Brain microvascular endothelial cell (primary cell): Measurements from ENCODE around the gene TCF3.

Source experiments
- DNase-seq: peaks from one replicate; pipeline ENCODE4 v3.0.0-alpha.2; 2020
- H3K27ac ChIP-seq: fragments of 250-450 bp; sonication (Bioruptor Pico); 2 replicates; pipeline ENCODE4 v1.5.1; 2020; ENCODE audit warnings: mild to moderate bottlenecking, moderate library complexity
- H3K27me3 ChIP-seq: fragments of 250-450 bp; sonication (Bioruptor Pico); replicated peaks from 2 replicates; pipeline ENCODE4 v1.5.1; 2020; ENCODE audit warnings: mild to moderate bottlenecking
- H3K36me3 ChIP-seq: fragments of 250-450 bp; sonication (Bioruptor Pico); replicated peaks from 2 replicates; pipeline ENCODE4 v1.5.1; 2020; ENCODE audit warnings: mild to moderate bottlenecking
- H3K4me3 ChIP-seq: 2 replicates; pipeline ENCODE4 v1.5.1; 2011; ENCODE audit warnings: low read depth, mild to moderate bottlenecking, control low read depth, low read length, moderate library complexity
- in situ Hi-C: cut with HindIII; loops from 2 replicates; pipeline ENCODE4 v1.10.0; 2017; ENCODE audit warnings: low sequenced_read_pairs, low pct_ligation_motif_present
- TF ChIP-seq, protein P1 (sequence below): IDR thresholded peaks from 2 replicates; pipeline ENCODE4 v1.5.1; 2011; ENCODE audit warnings: low read depth, mild to moderate bottlenecking, moderate library complexity, low read length, control low read depth, inconsistent platforms; ENCODE audit errors: missing control alignments

The TCF3 gene

DNA sequence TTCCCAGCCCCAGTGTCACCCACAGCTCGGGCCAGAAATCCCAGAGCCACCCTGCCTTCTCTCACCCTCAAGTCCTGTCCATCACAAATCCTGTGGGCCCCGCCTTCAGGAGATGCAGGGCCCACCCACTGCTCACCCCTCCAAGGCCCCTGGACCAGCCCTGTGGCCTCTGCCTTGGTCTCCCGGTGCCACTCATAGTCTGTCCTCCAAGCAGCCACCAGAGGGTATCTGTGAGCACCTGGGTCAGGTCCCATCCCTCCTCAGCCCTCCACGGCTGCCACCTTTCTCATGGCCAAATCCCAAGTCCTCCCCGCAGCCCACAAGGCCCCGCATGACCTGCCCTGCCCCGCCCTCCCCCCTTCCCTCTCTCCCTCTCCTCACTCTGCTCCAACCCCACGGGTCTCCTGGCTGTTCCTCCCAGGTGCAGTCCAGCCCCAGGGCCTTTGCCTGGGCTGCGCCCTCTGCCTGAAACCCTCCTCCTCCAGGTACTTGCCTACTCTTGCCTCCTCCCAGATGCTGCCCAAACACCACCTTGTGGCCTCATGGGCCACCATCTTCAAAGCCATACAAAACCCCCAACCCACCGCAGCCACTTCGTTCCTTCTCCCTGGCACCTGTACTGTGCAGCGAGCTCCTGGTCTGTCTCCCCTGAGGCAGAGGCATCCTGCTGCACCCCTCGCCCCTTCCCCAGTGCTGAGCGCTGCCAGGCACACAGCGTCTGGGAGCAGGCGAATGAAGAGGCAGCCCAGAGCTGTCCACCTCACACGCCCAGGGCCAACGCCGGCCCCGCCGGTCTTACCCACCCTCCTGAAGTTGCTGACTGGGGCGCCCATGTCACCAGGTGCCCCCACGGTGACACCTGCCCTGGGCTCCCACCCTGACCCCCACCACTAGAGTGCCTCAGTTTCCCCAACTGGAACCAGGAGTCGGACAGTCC, 34.0 kb downstream of the TCF3 start:
- no peak overlapping the region for H3K4me3 ChIP-seq
- in situ Hi-C loops, result no loop called here
- no peak for DNase-seq

GRCh38 chr19:1616875-1617274, 35.5 kb downstream of the TCF3 start:
- TF ChIP-seq, protein P1, sequence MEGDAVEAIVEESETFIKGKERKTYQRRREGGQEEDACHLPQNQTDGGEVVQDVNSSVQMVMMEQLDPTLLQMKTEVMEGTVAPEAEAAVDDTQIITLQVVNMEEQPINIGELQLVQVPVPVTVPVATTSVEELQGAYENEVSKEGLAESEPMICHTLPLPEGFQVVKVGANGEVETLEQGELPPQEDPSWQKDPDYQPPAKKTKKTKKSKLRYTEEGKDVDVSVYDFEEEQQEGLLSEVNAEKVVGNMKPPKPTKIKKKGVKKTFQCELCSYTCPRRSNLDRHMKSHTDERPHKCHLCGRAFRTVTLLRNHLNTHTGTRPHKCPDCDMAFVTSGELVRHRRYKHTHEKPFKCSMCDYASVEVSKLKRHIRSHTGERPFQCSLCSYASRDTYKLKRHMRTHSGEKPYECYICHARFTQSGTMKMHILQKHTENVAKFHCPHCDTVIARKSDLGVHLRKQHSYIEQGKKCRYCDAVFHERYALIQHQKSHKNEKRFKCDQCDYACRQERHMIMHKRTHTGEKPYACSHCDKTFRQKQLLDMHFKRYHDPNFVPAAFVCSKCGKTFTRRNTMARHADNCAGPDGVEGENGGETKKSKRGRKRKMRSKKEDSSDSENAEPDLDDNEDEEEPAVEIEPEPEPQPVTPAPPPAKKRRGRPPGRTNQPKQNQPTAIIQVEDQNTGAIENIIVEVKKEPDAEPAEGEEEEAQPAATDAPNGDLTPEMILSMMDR, result no peak
- no peak overlapping the region for H3K27ac ChIP-seq
- in situ Hi-C loops, result no loop called here

More for the DNA sequence above, 34.0 kb downstream of the TCF3 start:
- Histone ChIP-seq H3K27me3 (no peaks in the 10 kb centered on the region), H3K27ac (no peak overlapping the region), H3K36me3 (peaks cover 63% of the 10 kb centered on the region)
- TF ChIP-seq, protein P1, result peak; percentile 56

GRCh38 chr19:1616396-1616795, 36.0 kb downstream of the TCF3 start:
- Histone ChIP-seq H3K27ac (no peak overlapping the region), H3K36me3 (peaks cover 68% of the 10 kb centered on the region), H3K4me3 (no peak overlapping the region), H3K27me3 (no peaks in the 10 kb centered on the region)
- TF ChIP-seq, protein P1, result no peak
- in situ Hi-C loops, result no loop called here
- DNase-seq, result no peak

More at GRCh38 chr19:1616875-1617274, 35.5 kb downstream of the TCF3 start:
- Histone ChIP-seq H3K27me3 (no peaks in the 10 kb centered on the region), H3K36me3 (peaks cover 67% of the 10 kb centered on the region), H3K4me3 (no peak overlapping the region)
- no peak for DNase-seq

DNA sequence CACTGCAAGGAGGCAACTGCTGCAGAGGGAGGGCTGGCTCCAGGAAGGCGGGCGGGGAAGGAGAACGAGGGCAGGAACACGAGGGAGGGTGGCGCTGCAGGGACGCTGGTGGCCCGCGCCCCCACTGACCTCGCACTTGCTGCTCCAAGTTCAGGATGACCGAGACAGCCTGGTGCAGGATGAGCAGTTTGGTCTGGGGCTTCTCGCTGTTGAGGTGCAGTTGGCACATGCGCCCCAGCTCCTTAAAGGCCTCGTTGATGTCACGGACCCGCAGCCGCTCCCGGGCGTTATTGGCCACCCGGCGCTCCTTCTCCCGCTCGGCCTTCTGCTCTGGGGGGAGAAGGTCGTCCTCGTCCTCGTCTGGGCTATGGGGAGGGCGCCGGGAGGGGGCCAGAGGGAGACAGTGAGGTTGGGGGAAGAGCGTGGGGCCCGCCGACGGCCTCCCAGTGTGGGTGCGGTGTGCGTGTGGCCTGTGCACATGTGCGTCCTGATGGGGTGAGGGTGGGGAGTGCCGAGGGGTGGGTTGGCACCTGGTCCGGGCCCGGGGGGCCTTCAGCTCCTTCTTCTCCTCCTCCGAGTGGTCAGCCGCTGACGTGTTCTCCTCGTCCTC, 37.2 kb downstream of the TCF3 start:
- H3K4me3 ChIP-seq, result no peak overlapping the region
- no peak for DNase-seq
- TF ChIP-seq, protein P1, result no peak
- no peaks in the 10 kb centered on the region for H3K27me3 ChIP-seq
- H3K27ac ChIP-seq, result no peak overlapping the region
- in situ Hi-C loops, result no loop called here
- H3K36me3 ChIP-seq, result peaks cover 65% of the 10 kb centered on the region

- H3K36me3 ChIP-seq, result peaks cover 59% of the 10 kb centered on the region
- H3K27ac ChIP-seq, result no peak overlapping the region
- H3K4me3 ChIP-seq, result no peak overlapping the region
- H3K27me3 ChIP-seq, result no peaks in the 10 kb centered on the region
- TF ChIP-seq, protein P1, result no peak
- in situ Hi-C loops, result no loop called here
- no peak for DNase-seq
Observed at GRCh38 chr19:1613808-1614570, 38.4 kb downstream of the TCF3 start.
